HG02610 (cell line): Measurements from ENCODE around the gene S100Z.
"Not testable (repeated sequence)": the region's sequence is repeated elsewhere in the genome, so short reads cannot be mapped to it uniquely, and the experiment has no call there.

ENCODE experiments used
- ATAC-seq: cut with Tn5 transposase; IDR thresholded peaks from one replicate; pipeline ENCODE4 v1.9.1; 2021; ENCODE audit warnings: mild to moderate bottlenecking, moderate library complexity; ENCODE audit not compliant: unreplicated experiment

S100Z gene

GRCh38 chr5:76849419-76850291, at the start of gene S100Z:
S100Z (plus strand) TSS chr5:76850014; CDS start chr5:76875360, 25,346 bp downstream.
- ATAC-seq, result no peak

- no peak for ATAC-seq
These were observed 49.2 kb upstream of the S100Z start for GRCh38 chr5:76800579-76800978.

- no peak for ATAC-seq
These were observed 48.5 kb upstream of the S100Z start for GRCh38 chr5:76801159-76801802.

GRCh38 chr5:76801803-76802195, 48.0 kb upstream of the S100Z start:
- no peak for ATAC-seq

- no peak for ATAC-seq
These were observed 45.5 kb upstream of the S100Z start for GRCh38 chr5:76804266-76804665.

- peak; percentile 80 for ATAC-seq
These were observed 43.9 kb upstream of the S100Z start for GRCh38 chr5:76805821-76806505.

GRCh38 chr5:76807296-76807695, 42.5 kb upstream of the S100Z start:
- ATAC-seq, result no peak

GRCh38 chr5:76808141-76808691, 41.6 kb upstream of the S100Z start:
- no peak for ATAC-seq

GRCh38 chr5:76809141-76809540, 40.7 kb upstream of the S100Z start:
- no peak for ATAC-seq

GRCh38 chr5:76810236-76810635, 39.6 kb upstream of the S100Z start:
- no peak for ATAC-seq

GRCh38 chr5:76811214-76811613, 38.6 kb upstream of the S100Z start:
- no peak for ATAC-seq

GRCh38 chr5:76812209-76812608, 37.6 kb upstream of the S100Z start:
- not testable (repeated sequence) for ATAC-seq

- no peak for ATAC-seq
These were observed 35.7 kb upstream of the S100Z start for GRCh38 chr5:76813982-76814562.

- ATAC-seq, result no peak
These were observed 33.5 kb upstream of the S100Z start for GRCh38 chr5:76816110-76816831.

- no peak for ATAC-seq
These were observed 30.7 kb upstream of the S100Z start, which contains the start of gene F2RL1 for GRCh38 chr5:76818844-76819831. F2RL1 (plus strand) TSS chr5:76819030; CDS start chr5:76819183, 153 bp downstream.

GRCh38 chr5:76819851-76820525, 29.8 kb upstream of the S100Z start:
- no peak for ATAC-seq

- no peak for ATAC-seq
These were observed 29.3 kb upstream of the S100Z start for GRCh38 chr5:76820526-76820890.

- ATAC-seq, result no peak
These were observed 28.7 kb upstream of the S100Z start for GRCh38 chr5:76821136-76821535.
